Heart left ventricle (tissue), 13 donors: Measurements from ENCODE around the gene EHD4.

Experiments used
- POLR2A ChIP-seq, 2 donors: fragments of 450-650 bp; IDR thresholded peaks; one replicate each; pipeline ENCODE4 v1.6.1; 2017; ENCODE audit warnings: antibody characterized with exemption in 2 of 2, mild to moderate bottlenecking in 2 of 2, moderate library complexity in 2 of 2
- TF ChIP-seq, protein P1 (sequence below), 12 donors: fragments of 200-600 bp; sonication (generic) in 4 of 12; IDR thresholded peaks; one replicate each; pipeline versions ENCODE4 v1.5.0 to v1.8.0; 2018 to 2022; ENCODE audit warnings: antibody characterized with exemption in 12 of 12, mild to moderate bottlenecking in 5 of 12
- donor health status: ischemic (EF 13 %, LVEDD 7.1; RV severe dilation, severe dysfunction).
- donor health status: DM: no; HTN: yes; CAD: no.
- donor health status: DM: no; HTN: no; CAD: no.
- donor health status: ischemic (EF 25% LVEDD 6.9; RV normal size, moderate dysfunction).
- donor health status: ischemic (EF 25% LVEDD 5.7; RV mildly dilated, moderate dysfunction).
- donor health status: ischemic (EF 35%, LVEDD 5.7; RV mildly dilated, moderate dysfunction).
- donor health status: nonischemic (EF 11% LVEDD 7.7; RV severe dilation, severe dysfunction).
- donor health status: DM: yes; HTN: yes; CAD: no.
- donor health status: PGD.
- donor health status: ischemic (EF 29% LVEDD 5.4; RV normal size, mild dysfunction).
- donor health status: nonischemic (EF 23%, LVEDD 6.1; RV moderate dilation, normal function).

GRCh38 chr15:41966414-41966812 is 5.9 kb downstream of the EHD4 start:
- TF ChIP-seq, protein P1, sequence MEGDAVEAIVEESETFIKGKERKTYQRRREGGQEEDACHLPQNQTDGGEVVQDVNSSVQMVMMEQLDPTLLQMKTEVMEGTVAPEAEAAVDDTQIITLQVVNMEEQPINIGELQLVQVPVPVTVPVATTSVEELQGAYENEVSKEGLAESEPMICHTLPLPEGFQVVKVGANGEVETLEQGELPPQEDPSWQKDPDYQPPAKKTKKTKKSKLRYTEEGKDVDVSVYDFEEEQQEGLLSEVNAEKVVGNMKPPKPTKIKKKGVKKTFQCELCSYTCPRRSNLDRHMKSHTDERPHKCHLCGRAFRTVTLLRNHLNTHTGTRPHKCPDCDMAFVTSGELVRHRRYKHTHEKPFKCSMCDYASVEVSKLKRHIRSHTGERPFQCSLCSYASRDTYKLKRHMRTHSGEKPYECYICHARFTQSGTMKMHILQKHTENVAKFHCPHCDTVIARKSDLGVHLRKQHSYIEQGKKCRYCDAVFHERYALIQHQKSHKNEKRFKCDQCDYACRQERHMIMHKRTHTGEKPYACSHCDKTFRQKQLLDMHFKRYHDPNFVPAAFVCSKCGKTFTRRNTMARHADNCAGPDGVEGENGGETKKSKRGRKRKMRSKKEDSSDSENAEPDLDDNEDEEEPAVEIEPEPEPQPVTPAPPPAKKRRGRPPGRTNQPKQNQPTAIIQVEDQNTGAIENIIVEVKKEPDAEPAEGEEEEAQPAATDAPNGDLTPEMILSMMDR (IDR thresholded peaks at IDR 0.05): no peak
- TF ChIP-seq POLR2A (IDR thresholded peaks at IDR 0.05): no peak
